Nephron progenitor cell (in vitro differentiated cells): Measurements from ENCODE around the gene ZNF354C.

ENCODE experiments used
- DNase-seq: peaks from one replicate; pipeline ENCODE4 v3.0.0; 2021
- H3K27ac Mint-ChIP-seq: 2 replicates; pipeline ENCODE4 v1.8.0; 2021; ENCODE audit warnings: mild to moderate bottlenecking, moderate library complexity, mixed read lengths
- H3K27me3 Mint-ChIP-seq: 2 replicates; pipeline ENCODE4 v1.8.0; 2021; ENCODE audit warnings: mild to moderate bottlenecking, low read depth, mixed read lengths; ENCODE audit not compliant: poor library complexity
- H3K36me3 Mint-ChIP-seq: 2 replicates; pipeline ENCODE4 v1.8.0; 2021; ENCODE audit warnings: low read depth, mixed read lengths
- H3K4me1 Mint-ChIP-seq: 2 replicates; pipeline ENCODE4 v1.8.0; 2021; ENCODE audit warnings: mixed read lengths
- H3K4me3 Mint-ChIP-seq: 2 replicates; pipeline ENCODE4 v1.8.0; 2021; ENCODE audit warnings: mild to moderate bottlenecking, moderate library complexity, mixed read lengths
- H3K9me3 Mint-ChIP-seq: 2 replicates; pipeline ENCODE4 v1.8.0; 2021; ENCODE audit warnings: mild to moderate bottlenecking, moderate library complexity, mixed read lengths
- TF ChIP-seq, protein P1 (sequence below): fragments of 200-600 bp; sonication (generic); IDR thresholded peaks from 2 replicates; pipeline ENCODE4 v1.5.0; 2021; ENCODE audit warnings: antibody characterized with exemption

Gene ZNF354C

DNA sequence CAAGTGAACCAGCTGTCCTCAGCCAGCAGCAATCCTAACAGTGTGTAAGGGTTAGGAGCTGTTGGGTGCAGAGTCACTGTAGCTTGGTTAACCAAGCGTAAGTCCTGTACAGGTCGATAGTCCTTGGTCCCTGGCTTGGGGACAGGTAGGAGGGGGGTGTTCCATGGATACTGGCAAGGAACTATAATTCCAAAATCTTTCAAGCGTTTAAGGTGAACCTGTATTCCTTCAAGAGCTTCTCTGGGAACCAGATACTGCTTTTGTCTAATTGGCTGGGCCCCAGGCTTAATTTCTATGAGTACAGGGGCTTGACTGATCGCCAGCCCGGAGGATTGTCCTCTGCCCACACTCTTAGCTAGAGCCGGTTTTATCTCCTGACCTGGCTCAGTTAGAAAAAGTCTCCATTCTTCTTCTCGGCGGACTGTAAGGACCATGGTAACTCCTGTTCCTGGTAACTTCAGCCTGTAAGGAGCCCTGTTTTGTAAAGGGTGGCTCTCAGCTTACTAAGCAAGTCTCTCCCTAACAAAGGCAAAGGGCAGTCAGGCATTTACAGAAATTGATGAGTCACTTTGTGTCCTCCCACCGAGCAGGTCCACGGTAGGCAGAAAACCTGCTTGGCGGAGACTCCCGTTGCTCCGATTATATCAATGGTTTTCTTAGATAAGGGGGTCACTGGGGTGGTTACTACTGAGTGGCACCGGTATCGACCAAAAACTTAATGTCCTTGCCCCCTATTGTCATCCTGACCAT is 6.0 kb upstream of the ZNF354C start:
- TF ChIP-seq, protein P1, sequence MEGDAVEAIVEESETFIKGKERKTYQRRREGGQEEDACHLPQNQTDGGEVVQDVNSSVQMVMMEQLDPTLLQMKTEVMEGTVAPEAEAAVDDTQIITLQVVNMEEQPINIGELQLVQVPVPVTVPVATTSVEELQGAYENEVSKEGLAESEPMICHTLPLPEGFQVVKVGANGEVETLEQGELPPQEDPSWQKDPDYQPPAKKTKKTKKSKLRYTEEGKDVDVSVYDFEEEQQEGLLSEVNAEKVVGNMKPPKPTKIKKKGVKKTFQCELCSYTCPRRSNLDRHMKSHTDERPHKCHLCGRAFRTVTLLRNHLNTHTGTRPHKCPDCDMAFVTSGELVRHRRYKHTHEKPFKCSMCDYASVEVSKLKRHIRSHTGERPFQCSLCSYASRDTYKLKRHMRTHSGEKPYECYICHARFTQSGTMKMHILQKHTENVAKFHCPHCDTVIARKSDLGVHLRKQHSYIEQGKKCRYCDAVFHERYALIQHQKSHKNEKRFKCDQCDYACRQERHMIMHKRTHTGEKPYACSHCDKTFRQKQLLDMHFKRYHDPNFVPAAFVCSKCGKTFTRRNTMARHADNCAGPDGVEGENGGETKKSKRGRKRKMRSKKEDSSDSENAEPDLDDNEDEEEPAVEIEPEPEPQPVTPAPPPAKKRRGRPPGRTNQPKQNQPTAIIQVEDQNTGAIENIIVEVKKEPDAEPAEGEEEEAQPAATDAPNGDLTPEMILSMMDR: no peak
- Mint-ChIP-seq H3K36me3 (no peaks in the 10 kb centered on the region), H3K4me3 (no peak overlapping the region)

DNA sequence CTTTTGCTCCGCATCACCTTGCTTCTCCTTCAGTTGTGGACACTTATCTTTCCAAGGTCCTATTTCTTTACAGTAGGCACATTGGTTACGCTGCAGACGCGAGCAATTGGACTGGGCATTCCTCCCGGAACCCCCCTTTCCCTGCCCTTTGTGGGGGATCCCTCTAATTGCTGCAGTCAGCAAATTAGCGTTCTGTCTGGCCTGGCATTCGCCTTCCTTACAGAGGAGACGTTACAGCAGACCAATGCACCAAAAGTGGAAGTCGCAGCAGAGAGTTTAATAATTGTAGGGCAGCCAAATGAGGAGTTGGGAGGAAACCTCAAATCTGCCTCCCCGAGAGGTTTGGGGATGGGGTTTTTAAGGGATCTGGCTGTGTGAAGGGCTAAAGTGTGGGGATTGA is 5.3 kb upstream of the ZNF354C start:
- Mint-ChIP-seq H3K4me1 (no peaks in the 10 kb centered on the region), H3K27ac (no peak overlapping the region), H3K27me3 (peaks cover 8% of the 10 kb centered on the region), H3K36me3 (peaks cover 6% of the 10 kb centered on the region), H3K4me3 (no peak overlapping the region), H3K9me3 (peaks cover 67% of the 10 kb centered on the region)
- DNase-seq: no peak
- TF ChIP-seq, protein P1: no peak

More for the DNA sequence above, 6.0 kb upstream of the ZNF354C start:
- Mint-ChIP-seq H3K9me3 (peaks cover 64% of the 10 kb centered on the region), H3K27ac (no peak overlapping the region), H3K4me1 (no peaks in the 10 kb centered on the region), H3K27me3 (peaks cover 3% of the 10 kb centered on the region)
- no peak for DNase-seq

DNA sequence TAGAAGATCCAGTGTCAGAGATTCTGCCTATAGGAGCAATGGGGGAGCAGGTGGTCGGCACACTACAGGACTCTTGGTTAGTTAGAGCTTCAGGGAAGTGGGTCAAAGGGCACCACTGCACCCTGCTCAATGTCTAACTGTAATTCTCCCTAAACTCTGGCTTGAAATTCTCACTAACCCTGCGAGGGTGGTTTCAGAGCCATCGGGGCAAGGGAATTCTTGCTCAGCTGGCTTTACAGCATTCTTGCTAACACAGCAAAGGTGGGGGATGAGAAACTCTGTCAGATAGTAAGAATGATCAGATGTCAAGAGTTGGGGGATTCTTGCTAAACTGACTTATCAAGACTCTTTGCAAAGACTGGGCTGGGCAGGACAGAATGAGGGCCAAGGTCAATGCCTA is 4.7 kb upstream of the ZNF354C start:
- Mint-ChIP-seq H3K9me3 (peaks cover 67% of the 10 kb centered on the region), H3K4me1 (no peaks in the 10 kb centered on the region)

DNA sequence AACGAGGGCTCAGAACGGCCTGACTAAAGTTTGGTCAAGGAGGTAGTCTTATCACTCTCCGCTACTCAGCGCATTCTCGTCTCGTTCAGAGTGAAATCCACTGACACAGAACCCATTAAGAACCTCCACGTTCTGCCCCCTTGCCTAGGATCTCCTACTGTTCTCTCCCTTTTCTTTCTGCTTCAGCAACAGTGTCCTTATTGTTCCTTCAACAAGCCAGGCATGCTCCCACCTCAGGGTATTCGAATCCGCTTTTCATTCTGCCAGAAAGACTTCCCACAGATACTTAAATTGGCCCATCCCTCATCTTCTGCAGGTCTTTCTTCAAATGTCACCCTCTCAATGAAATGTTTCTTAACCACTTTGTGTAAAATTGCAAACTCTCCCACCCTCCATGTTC is 4.3 kb upstream of the ZNF354C start:
- TF ChIP-seq, protein P1: no peak
- peaks cover 67% of the 10 kb centered on the region for H3K9me3 Mint-ChIP-seq
- H3K4me1 Mint-ChIP-seq: no peaks in the 10 kb centered on the region
- H3K27ac Mint-ChIP-seq: no peak overlapping the region
- no peak for DNase-seq
- H3K4me3 Mint-ChIP-seq: no peak overlapping the region
- H3K27me3 Mint-ChIP-seq: peaks cover 8% of the 10 kb centered on the region
- peaks cover 10% of the 10 kb centered on the region for H3K36me3 Mint-ChIP-seq

More for the DNA sequence above, 4.7 kb upstream of the ZNF354C start:
- no peak for DNase-seq
- H3K36me3 Mint-ChIP-seq: peaks cover 10% of the 10 kb centered on the region
- H3K27me3 Mint-ChIP-seq: peaks cover 8% of the 10 kb centered on the region
- H3K4me3 Mint-ChIP-seq: no peak overlapping the region
- H3K27ac Mint-ChIP-seq: no peak overlapping the region
- TF ChIP-seq, protein P1: no peak

DNA sequence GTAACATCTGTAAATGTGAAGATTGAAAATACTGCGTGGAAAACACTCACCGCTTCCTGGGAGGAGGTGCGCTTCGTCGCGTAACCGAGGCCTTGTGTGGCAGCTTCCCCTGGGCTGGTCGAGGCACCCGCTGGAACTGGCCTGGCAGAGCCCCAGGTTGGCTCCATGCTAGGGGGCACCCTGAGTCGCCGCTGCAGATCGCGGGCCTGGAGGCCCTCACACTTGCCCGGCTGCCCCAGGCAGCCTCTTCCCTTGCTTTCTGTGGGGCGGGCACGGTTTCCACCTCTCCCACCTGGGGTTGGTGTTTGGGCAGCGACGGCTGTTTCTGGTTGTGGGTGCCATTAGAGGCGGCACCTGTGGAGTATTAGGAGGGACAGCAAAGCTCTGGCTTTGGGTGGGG is 852 bp downstream of the ZNF354C start:
- Mint-ChIP-seq H3K27me3 (peaks cover 14% of the 10 kb centered on the region), H3K27ac (no peak overlapping the region), H3K36me3 (peaks cover 59% of the 10 kb centered on the region), H3K4me3 (peak overlapping the region; percentile 71), H3K4me1 (no peaks in the 10 kb centered on the region), H3K9me3 (peaks cover 83% of the 10 kb centered on the region)
- TF ChIP-seq, protein P1: no peak
- no peak for DNase-seq

DNA sequence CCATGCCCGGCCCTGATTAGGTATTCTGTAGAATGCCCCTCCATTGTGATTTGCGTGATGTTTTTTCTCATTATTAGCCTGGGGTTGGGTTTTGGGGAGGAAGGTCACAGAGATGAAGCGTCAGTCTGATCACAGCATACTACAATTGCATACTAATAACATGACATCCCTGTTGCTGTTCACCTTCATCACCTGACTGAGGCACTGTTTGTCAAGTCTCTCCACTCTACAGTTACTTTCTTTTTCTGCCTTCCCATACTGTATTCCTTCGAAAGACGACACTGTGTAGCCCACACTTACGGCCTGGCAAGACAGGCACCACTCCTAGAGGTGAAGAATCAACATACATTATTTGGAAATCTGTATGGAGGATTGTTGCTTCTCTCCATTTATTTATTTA is 5.5 kb downstream of the ZNF354C start:
- H3K36me3 Mint-ChIP-seq: peaks cover 93% of the 10 kb centered on the region
- TF ChIP-seq, protein P1: no peak
- H3K4me3 Mint-ChIP-seq: no peak overlapping the region
- H3K27ac Mint-ChIP-seq: no peak overlapping the region
- no peaks in the 10 kb centered on the region for H3K4me1 Mint-ChIP-seq
- DNase-seq: no peak
- H3K9me3 Mint-ChIP-seq: peaks cover 96% of the 10 kb centered on the region
- H3K27me3 Mint-ChIP-seq: peaks cover 7% of the 10 kb centered on the region
